GM10266 (cell line): ENCODE measurements around the gene CHMP2B.
"Not testable (repeated sequence)": the region's sequence is repeated elsewhere in the genome, so short reads cannot be mapped to it uniquely, and the experiment has no call there.

ENCODE experiments used
- DNase-seq: peaks from one replicate; pipeline ENCODE4 v3.0.0; 2012; ENCODE audit errors: extremely low spot score
- TF ChIP-seq, protein P1 (sequence below): IDR thresholded peaks from 2 replicates; pipeline ENCODE4 v1.5.1; 2012; ENCODE audit warnings: mild to moderate bottlenecking, low read depth; ENCODE audit not compliant: control insufficient read depth, insufficient read depth; ENCODE audit errors: missing control alignments

Gene CHMP2B

DNA sequence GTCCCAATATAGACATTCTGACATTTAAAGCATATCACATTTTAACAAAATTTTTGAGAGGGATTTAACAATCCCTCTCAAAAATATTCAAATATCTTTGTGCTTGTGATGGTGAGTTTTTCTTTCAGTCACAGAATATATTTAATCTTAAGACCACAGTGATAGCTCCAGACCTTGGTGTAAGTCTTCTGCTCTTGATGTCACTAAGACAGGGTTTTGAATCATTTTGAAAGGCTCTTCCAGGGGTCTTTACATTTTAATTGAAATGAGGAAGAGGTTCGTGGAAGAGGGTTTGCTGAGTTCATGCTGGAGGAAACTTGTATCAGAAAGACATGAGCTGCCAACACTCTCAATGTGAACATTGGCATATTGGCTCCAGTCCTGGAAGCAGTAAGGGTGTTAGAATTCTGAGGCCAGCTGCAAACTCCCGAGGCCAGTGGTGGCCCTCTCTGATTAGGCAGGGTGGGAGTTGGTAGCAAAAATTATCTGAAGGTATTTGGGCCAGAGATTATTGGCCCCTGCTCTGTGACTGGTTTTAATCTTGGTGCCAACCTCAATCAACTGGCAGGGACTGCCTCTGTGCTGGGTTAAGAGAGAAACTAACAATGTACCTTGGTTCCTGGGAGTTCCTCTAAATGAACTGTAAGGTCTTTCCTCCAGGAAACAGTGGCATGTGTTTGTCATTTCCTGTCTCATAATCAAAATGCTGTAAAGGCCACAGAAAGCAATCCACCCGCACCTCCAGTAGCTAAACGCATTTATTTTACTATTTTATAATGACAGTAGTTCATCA is 44.0 kb downstream of the CHMP2B start:
- DNase-seq = no peak
- TF ChIP-seq, protein P1, sequence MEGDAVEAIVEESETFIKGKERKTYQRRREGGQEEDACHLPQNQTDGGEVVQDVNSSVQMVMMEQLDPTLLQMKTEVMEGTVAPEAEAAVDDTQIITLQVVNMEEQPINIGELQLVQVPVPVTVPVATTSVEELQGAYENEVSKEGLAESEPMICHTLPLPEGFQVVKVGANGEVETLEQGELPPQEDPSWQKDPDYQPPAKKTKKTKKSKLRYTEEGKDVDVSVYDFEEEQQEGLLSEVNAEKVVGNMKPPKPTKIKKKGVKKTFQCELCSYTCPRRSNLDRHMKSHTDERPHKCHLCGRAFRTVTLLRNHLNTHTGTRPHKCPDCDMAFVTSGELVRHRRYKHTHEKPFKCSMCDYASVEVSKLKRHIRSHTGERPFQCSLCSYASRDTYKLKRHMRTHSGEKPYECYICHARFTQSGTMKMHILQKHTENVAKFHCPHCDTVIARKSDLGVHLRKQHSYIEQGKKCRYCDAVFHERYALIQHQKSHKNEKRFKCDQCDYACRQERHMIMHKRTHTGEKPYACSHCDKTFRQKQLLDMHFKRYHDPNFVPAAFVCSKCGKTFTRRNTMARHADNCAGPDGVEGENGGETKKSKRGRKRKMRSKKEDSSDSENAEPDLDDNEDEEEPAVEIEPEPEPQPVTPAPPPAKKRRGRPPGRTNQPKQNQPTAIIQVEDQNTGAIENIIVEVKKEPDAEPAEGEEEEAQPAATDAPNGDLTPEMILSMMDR = no peak

DNA sequence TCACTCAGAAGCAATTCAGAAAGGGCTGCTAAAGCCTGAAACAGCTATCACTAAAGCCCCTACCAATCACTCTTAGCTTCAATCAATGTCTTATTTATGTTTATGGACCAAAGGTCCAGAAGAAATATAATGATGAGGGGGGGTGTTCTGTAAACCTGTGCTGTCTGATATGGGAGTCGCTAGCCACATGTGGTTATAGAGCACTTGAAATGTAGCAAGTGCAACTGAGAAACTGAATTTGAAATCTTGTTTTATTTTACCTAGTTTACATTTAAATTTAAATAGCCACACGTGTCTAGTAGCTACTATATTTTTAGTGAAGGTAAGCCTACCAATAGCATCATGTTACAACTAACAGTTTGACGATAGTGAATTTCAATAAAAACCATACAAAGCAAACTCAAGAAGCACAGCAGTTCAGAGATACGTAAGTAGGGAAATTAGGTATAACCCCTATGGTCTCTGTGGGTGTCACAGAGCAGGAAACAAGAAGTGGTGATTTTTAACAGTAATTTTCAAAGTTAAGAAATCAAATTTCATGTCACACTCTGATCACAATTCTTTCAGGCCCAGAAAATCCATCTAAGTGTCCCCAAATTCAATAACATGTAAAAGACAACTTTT is 45.7 kb downstream of the CHMP2B start:
- peak; percentile 8 for DNase-seq
- TF ChIP-seq, protein P1 = no peak

DNA sequence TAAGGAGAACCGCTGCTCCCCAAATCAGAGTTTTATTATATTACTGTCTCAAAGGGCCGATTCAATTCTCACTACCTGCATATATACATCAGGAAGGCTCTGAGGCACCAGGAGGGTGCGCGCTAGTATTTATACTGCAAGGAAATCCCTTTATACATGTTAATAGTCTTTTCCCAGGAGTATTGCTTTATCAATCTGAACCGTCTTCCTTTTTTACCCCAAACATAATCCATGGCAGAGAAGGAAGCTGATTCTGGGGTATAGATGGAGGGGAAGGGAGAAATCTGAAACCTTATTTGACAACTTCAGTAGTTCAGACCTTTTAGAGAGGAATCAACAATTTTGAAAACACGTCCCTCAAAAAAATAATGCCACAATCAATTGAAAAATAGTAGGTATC is 49.4 kb downstream of the CHMP2B start, which contains the start of gene POU1F1:
POU1F1 (minus strand) TSS at position 101 of the 400 bp plus-strand sequence. CDS start 122 bp downstream, outside the sequence.
- TF ChIP-seq, protein P1 = no peak
- DNase-seq = no peak

DNA sequence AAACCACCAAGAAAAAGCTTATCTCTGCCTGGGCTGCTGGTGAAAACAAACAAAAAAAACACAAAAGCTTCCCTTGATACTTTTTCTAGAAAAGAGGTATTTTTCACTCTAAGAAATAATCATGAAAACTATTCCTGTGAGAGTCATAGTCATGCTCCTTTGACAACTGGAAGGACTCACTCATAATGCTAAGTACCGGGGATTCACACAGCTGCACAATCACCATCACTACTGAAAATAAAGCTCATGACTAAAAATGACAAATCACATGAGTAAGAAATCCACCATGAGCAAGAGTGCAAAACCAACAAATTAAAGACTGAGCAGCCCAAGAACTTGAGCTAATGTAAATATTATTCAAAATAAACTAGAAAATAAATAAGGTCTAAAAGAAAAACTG is 59.9 kb downstream of the CHMP2B start:
- TF ChIP-seq, protein P1 = no peak
- DNase-seq = no peak

DNA sequence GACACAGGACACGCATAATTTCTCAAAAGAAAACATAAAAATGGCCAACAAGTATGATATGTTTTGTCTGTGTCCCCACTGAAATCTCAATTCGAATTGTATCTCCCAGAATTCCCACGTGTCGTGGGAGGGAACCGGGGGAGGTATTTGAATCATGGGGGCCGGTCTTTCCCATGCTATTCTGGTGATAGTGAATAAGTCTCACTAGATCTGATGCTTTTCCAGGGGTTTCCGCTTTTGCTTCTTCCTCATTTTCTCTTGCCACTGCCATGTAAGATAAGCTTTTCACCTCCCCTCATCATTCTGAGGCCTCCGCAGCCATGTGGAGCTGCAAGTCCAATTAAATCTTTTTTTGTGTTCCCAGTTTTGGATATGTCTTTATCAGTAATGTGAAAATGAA is 61.3 kb downstream of the CHMP2B start:
- TF ChIP-seq, protein P1 = no peak
- DNase-seq = no peak

DNA sequence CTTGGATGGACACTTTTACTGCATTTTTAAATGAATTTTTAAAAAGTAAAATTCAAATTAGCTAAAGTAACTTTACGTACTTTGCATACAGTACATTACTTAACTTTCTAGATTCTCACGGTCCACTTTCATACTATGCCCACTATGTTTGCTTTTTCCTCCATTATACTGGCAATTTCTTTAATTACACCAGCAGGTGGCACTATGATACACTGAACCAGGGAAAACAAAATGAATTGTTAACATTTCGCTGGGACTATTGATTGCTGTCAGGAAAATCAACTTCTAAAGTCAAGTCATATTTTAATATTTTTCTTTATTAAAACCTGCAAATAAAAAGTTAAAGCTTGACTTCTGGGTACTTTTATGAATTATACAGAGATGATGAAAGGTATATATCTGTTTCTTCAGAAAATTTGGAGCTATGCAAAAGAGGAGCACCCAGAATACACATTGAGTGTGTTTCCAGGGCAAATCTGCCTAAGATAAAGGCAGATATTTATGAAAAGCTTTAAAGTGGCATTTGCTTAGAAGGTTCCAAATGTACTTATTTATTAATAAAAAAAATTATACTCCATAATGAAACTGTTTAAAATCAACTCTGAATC is 71.1 kb downstream of the CHMP2B start:
- DNase-seq = peak; percentile 19
- TF ChIP-seq, protein P1 = peak; percentile 70

DNA sequence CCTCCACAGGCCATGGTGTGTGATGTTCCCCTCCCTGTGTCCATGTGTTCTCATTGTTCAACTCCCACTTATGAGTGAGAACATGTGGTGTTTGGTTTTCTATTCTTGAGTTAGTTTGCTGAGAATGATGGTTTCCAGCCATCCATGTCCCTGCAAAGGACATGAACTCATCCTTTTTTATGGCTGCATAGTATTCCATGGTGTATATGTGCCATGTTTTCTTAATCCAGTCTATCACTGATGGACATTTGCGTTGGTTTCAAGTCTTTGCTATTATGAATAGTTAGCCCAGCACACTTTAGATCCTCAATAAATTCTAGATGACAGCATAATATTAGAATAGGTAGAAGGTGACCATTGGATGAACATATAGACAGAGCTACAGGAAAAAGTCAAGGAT is 77.9 kb downstream of the CHMP2B start:
- not testable (repeated sequence) for DNase-seq
